ENCODE measurements around the gene ITPR1. TPM values are rescaled to one million over a fixed set of nuclear protein-coding genes. Genes with fewer than 3 reads are reported as not detected.

Gene ITPR1
- total RNA-seq, 2 donors from 2014 or later = 254 to 283 TPM

- DNase-seq (ENCODE audit: low spot score) (no peak), ATAC-seq (ENCODE audit: insufficient number of reproducible peaks, low FRiP score, low read depth) (no peak)
- Histone ChIP-seq H3K27ac (no peak overlapping the region), H3K9me3 (no peaks in the 10 kb centered on the region), H3K27me3 (replicated peaks; ENCODE audit: insufficient read depth) (no peaks in the 10 kb centered on the region), H3K36me3 (no peaks in the 10 kb centered on the region), H3K4me1 (ENCODE audit: control insufficient read depth in 1 of 2, low read depth in 2 of 2) (peaks cover 0 to 9% of the 10 kb centered on the region in 2 donors), H3K4me3 (no peak overlapping the region)
- TF ChIP-seq CTCF (IDR thresholded peaks at IDR 0.05) = no peak
Observed at GRCh38 chr3:4882548-4882947, 389.4 kb downstream of the ITPR1 start.

GRCh38 chr3:4883011-4883410 lies 389.9 kb downstream of the ITPR1 start:
- no peak overlapping the region for H3K4me3 ChIP-seq
- peaks cover 0 to 9% of the 10 kb centered on the region in 2 donors for H3K4me1 ChIP-seq (ENCODE audit: control insufficient read depth in 1 of 2, low read depth in 2 of 2)
- H3K27me3 ChIP-seq (replicated peaks; ENCODE audit: insufficient read depth) = no peaks in the 10 kb centered on the region
- no peak for ATAC-seq (ENCODE audit: insufficient number of reproducible peaks, low FRiP score, low read depth)
- no peaks in the 10 kb centered on the region for H3K9me3 ChIP-seq
- H3K27ac ChIP-seq = no peak overlapping the region
- no peak for TF ChIP-seq CTCF (IDR thresholded peaks at IDR 0.05)
- no peaks in the 10 kb centered on the region for H3K36me3 ChIP-seq
- DNase-seq (ENCODE audit: low spot score) = no peak

DNA sequence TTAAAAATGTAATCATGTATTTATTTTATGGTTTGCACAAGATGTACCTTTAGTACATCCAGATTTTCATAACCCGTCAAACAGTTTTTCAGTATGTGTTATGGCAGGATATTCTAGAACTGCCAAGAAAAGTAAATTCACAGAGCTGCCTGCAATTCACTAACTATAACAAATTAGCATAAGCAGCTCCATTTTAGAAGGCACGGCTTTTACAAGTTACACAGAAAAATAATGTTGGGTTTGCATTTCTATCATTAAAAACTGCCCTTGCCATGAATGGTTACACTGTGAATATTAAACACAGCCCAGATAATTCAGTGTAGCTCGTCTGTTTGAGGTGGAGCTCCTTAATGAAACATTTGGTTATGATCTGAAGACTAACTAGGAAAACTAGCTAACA lies 391.7 kb downstream of the ITPR1 start:
- Histone ChIP-seq H3K9me3 (no peaks in the 10 kb centered on the region), H3K4me3 (no peak overlapping the region), H3K27me3 (replicated peaks; ENCODE audit: insufficient read depth) (no peaks in the 10 kb centered on the region), H3K27ac (no peak overlapping the region), H3K36me3 (no peaks in the 10 kb centered on the region), H3K4me1 (ENCODE audit: control insufficient read depth in 1 of 2, low read depth in 2 of 2) (peaks cover 0 to 9% of the 10 kb centered on the region in 2 donors)
- ATAC-seq (ENCODE audit: insufficient number of reproducible peaks, low FRiP score, low read depth) = no peak
- TF ChIP-seq CTCF (IDR thresholded peaks at IDR 0.05) = no peak
- DNase-seq (ENCODE audit: low spot score) = no peak

- no peaks in the 10 kb centered on the region for H3K9me3 ChIP-seq
- ATAC-seq (ENCODE audit: insufficient number of reproducible peaks, low FRiP score, low read depth) = no peak
- no peak for DNase-seq (ENCODE audit: low spot score)
- H3K4me1 ChIP-seq (ENCODE audit: control insufficient read depth in 1 of 2, low read depth in 2 of 2) = peaks cover 0 to 9% of the 10 kb centered on the region in 2 donors
- H3K27ac ChIP-seq = no peak overlapping the region
- H3K4me3 ChIP-seq = no peak overlapping the region
- no peaks in the 10 kb centered on the region for H3K27me3 ChIP-seq (replicated peaks; ENCODE audit: insufficient read depth)
- no peak for TF ChIP-seq CTCF (IDR thresholded peaks at IDR 0.05)
- H3K36me3 ChIP-seq = no peaks in the 10 kb centered on the region
Observed at GRCh38 chr3:4885316-4885715, 392.2 kb downstream of the ITPR1 start.

DNA sequence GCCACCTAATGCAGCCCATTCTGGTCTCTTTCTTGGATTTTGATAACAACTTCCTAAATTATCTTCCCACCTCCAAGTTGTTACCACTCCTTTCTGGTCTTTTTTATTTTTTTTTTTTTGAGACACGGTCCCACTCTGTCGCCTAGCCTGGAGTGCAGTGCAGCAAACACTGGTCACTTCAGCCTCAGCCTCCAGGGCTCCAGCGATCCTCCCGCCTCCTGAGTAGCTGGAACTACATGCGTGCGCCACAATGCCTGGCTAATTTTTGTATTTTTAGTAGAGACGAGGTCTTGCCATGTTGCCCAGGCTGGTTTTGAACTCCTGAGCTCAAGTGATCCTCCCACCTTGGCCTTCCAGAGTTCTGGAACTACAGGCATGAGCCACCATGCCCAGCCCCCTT lies 393.3 kb downstream of the ITPR1 start:
- ATAC-seq (ENCODE audit: insufficient number of reproducible peaks, low FRiP score, low read depth) (no peak), DNase-seq (ENCODE audit: low spot score) (no peak)
- no peaks in the 10 kb centered on the region for H3K36me3 ChIP-seq
- H3K27me3 ChIP-seq (replicated peaks; ENCODE audit: insufficient read depth) = no peaks in the 10 kb centered on the region
- H3K4me3 ChIP-seq = no peak overlapping the region
- H3K4me1 ChIP-seq (ENCODE audit: control insufficient read depth in 1 of 2, low read depth in 2 of 2) = peaks cover 0 to 9% of the 10 kb centered on the region in 2 donors
- no peak overlapping the region for H3K27ac ChIP-seq
- TF ChIP-seq CTCF (IDR thresholded peaks at IDR 0.05) = no peak
- H3K9me3 ChIP-seq = no peaks in the 10 kb centered on the region

All from thoracic aorta (tissue), 2 donors.